ENCODE measurements around the gene NPAS2. TPM values are rescaled to one million over a fixed set of nuclear protein-coding genes. Genes with fewer than 3 reads are reported as not detected.

Gene NPAS2
- total RNA-seq, 1 experiment from 2014 or later: 12.3 TPM

- intact Hi-C loops (cut with micrococcal nuclease): loop anchor here (1.0 kb wide), 2 partner anchors 141 to 193 kb away; no protein-coding TSS in a partner anchor
- POLR2A ChIA-PET: interaction anchor here (0.6 to 1.7 kb wide), 15 partner anchors 9 to 241 kb away, joined by 3 to 15 read pairs (median 4); partner anchors contain the start of genes CNOT11, RPL31 and TBC1D8
Measured at GRCh38 chr2:101012054-101012705, 192.2 kb downstream of the NPAS2 start.

GRCh38 chr2:101012706-101013181, 192.8 kb downstream of the NPAS2 start:
- no peak overlapping the region for H3K4me3 Mint-ChIP-seq (ENCODE audit: unreplicated experiment)
- peaks cover 3% of the 10 kb centered on the region for H3K4me1 Mint-ChIP-seq (ENCODE audit: insufficient read depth, unreplicated experiment)
- POLR2A ChIA-PET: interaction anchor here (0.6 to 1.7 kb wide), 15 partner anchors 9 to 240 kb away, joined by 3 to 15 read pairs (median 4); partner anchors contain the start of genes CNOT11, RPL31 and TBC1D8
- TF ChIP-seq CTCF (IDR thresholded peaks at IDR 0.05; ENCODE audit: unreplicated experiment): peak; percentile 63
- no peaks in the 10 kb centered on the region for H3K9me3 Mint-ChIP-seq (ENCODE audit: unreplicated experiment)
- H3K36me3 Mint-ChIP-seq (ENCODE audit: insufficient read depth, unreplicated experiment): peaks cover 86% of the 10 kb centered on the region
- peak; percentile 60 for DNase-seq (ENCODE audit: unreplicated experiment)
- intact Hi-C loops (cut with micrococcal nuclease): loop anchor here (1.0 kb wide), 2 partner anchors 141 to 193 kb away; no protein-coding TSS in a partner anchor
- H3K27ac Mint-ChIP-seq (ENCODE audit: low read depth, unreplicated experiment): no peak overlapping the region
- H3K27me3 Mint-ChIP-seq (ENCODE audit: insufficient read depth, unreplicated experiment): no peaks in the 10 kb centered on the region
- CTCF ChIA-PET: interaction anchor here (0.6 to 3.9 kb wide), 28 partner anchors 9 to 466 kb away, joined by 3 to 56 read pairs (median 4); partner anchors contain the start of gene TBC1D8
- BruUV-seq (replicated peaks): no TSS peak

More at GRCh38 chr2:101012054-101012705, 192.2 kb downstream of the NPAS2 start:
- CTCF ChIA-PET: interaction anchor here (0.6 to 3.9 kb wide), 28 partner anchors 9 to 410 kb away, joined by 3 to 56 read pairs (median 4); partner anchors contain the start of gene TBC1D8
- DNase-seq (ENCODE audit: unreplicated experiment): no peak
- no TSS peak for BruUV-seq (replicated peaks)
- Mint-ChIP-seq H3K27me3 (ENCODE audit: insufficient read depth, unreplicated experiment) (no peaks in the 10 kb centered on the region), H3K27ac (ENCODE audit: low read depth, unreplicated experiment) (no peak overlapping the region), H3K4me3 (ENCODE audit: unreplicated experiment) (no peak overlapping the region), H3K4me1 (ENCODE audit: insufficient read depth, unreplicated experiment) (peaks cover 3% of the 10 kb centered on the region), H3K36me3 (ENCODE audit: insufficient read depth, unreplicated experiment) (peaks cover 90% of the 10 kb centered on the region), H3K9me3 (ENCODE audit: unreplicated experiment) (no peaks in the 10 kb centered on the region)
- no peak for TF ChIP-seq CTCF (IDR thresholded peaks at IDR 0.05; ENCODE audit: unreplicated experiment)

- no peaks in the 10 kb centered on the region for H3K27me3 Mint-ChIP-seq (ENCODE audit: insufficient read depth, unreplicated experiment)
- H3K4me1 Mint-ChIP-seq (ENCODE audit: insufficient read depth, unreplicated experiment): no peaks in the 10 kb centered on the region
- POLR2A ChIA-PET: interaction anchor here (0.7 to 1.3 kb wide), 4 partner anchors 11 to 137 kb away, joined by 3 to 6 read pairs (median 4); no protein-coding TSS in a partner anchor
- H3K4me3 Mint-ChIP-seq (ENCODE audit: unreplicated experiment): no peak overlapping the region
- intact Hi-C loops (cut with micrococcal nuclease): no loop called here
- H3K36me3 Mint-ChIP-seq (ENCODE audit: insufficient read depth, unreplicated experiment): peaks cover 86% of the 10 kb centered on the region
- BruUV-seq (replicated peaks): no TSS peak
- H3K27ac Mint-ChIP-seq (ENCODE audit: low read depth, unreplicated experiment): no peak overlapping the region
- no peaks in the 10 kb centered on the region for H3K9me3 Mint-ChIP-seq (ENCODE audit: unreplicated experiment)
- TF ChIP-seq CTCF (IDR thresholded peaks at IDR 0.05; ENCODE audit: unreplicated experiment): no peak
- CTCF ChIA-PET: interaction anchor here (0.6 to 3.9 kb wide), 9 partner anchors 11 to 284 kb away, joined by 3 to 56 read pairs (median 3); no protein-coding TSS in a partner anchor
- no peak for DNase-seq (ENCODE audit: unreplicated experiment)
Measured at GRCh38 chr2:101014264-101014857, 194.4 kb downstream of the NPAS2 start.

- BruUV-seq (replicated peaks): no TSS peak
- CTCF ChIA-PET: interaction anchor here (1.0 kb wide), 1 partner anchor 18 kb away, joined by 3 read pairs; no protein-coding TSS in a partner anchor
- POLR2A ChIA-PET: no interaction called here
- Mint-ChIP-seq H3K4me3 (ENCODE audit: unreplicated experiment) (no peak overlapping the region), H3K4me1 (ENCODE audit: insufficient read depth, unreplicated experiment) (no peaks in the 10 kb centered on the region), H3K27ac (ENCODE audit: low read depth, unreplicated experiment) (no peak overlapping the region), H3K9me3 (ENCODE audit: unreplicated experiment) (no peaks in the 10 kb centered on the region), H3K36me3 (ENCODE audit: insufficient read depth, unreplicated experiment) (peaks cover 86% of the 10 kb centered on the region), H3K27me3 (ENCODE audit: insufficient read depth, unreplicated experiment) (no peaks in the 10 kb centered on the region)
- DNase-seq (ENCODE audit: unreplicated experiment): no peak
- intact Hi-C loops (cut with micrococcal nuclease): no loop called here
- TF ChIP-seq CTCF (IDR thresholded peaks at IDR 0.05; ENCODE audit: unreplicated experiment): no peak
Measured at GRCh38 chr2:101017371-101017770, 197.4 kb downstream of the NPAS2 start.

Data from MCF 10A (cell line).